HepG2 (cell line): ENCODE measurements around the gene PTTG1. TPM values are rescaled to one million over a fixed set of nuclear protein-coding genes. Genes with fewer than 3 reads are reported as not detected.

ENCODE experiments used
- ARNTL ChIP-seq: sonication (generic); formaldehyde crosslinking; IDR thresholded peaks from 2 replicates; pipeline ENCODE4 v1.4.0; 2020; ENCODE audit warnings: mild to moderate bottlenecking, missing genetic modification reagents
- ATF2 ChIP-seq: sonication (generic); formaldehyde crosslinking; IDR thresholded peaks from 2 replicates; pipeline ENCODE4 v1.4.0; 2020; ENCODE audit warnings: missing genetic modification reagents
- ATF7 ChIP-seq, 2 experiments: fragments of 450-650 bp in 1 of 2; sonication (generic) in 1 of 2; formaldehyde crosslinking in 1 of 2; IDR thresholded peaks; 2 replicates each; pipeline versions ENCODE4 v1.4.0 to v1.6.1; 2016 to 2020; ENCODE audit warnings: antibody characterized with exemption in 1 of 2, mild to moderate bottlenecking in 1 of 2, missing genetic modification reagents in 1 of 2
- CAMTA2 ChIP-seq: sonication (generic); formaldehyde crosslinking; IDR thresholded peaks from 2 replicates; pipeline ENCODE4 v1.4.0; 2020; ENCODE audit warnings: mild to moderate bottlenecking, missing genetic modification reagents, borderline replicate concordance
- FLYWCH1 ChIP-seq: sonication (generic); formaldehyde crosslinking; IDR thresholded peaks from 2 replicates; pipeline ENCODE4 v1.8.1; 2023; ENCODE audit warnings: mild to moderate bottlenecking, missing genetic modification reagents
- MEIS1 ChIP-seq: sonication (generic); formaldehyde crosslinking; IDR thresholded peaks from 2 replicates; pipeline ENCODE4 v1.9.0; 2021; ENCODE audit warnings: mild to moderate bottlenecking, missing genetic modification reagents, moderate library complexity, borderline replicate concordance
- MTF1 ChIP-seq: sonication (generic); formaldehyde crosslinking; IDR thresholded peaks from 2 replicates; pipeline ENCODE4 v1.5.0; 2020; ENCODE audit warnings: missing genetic modification reagents
- PRDM10 ChIP-seq: sonication (generic); formaldehyde crosslinking; IDR thresholded peaks from 2 replicates; pipeline ENCODE4 v1.4.0; 2020; ENCODE audit warnings: low read depth, missing genetic modification reagents
- RERE ChIP-seq: IDR thresholded peaks from 2 replicates; pipeline ENCODE4 v1.6.1; 2016; ENCODE audit warnings: low read depth, missing genetic modification reagents, missing compliant biosample characterization
- TARDBP ChIP-seq: sonication (generic); formaldehyde crosslinking; IDR thresholded peaks from 2 replicates; pipeline ENCODE4 v1.8.0; 2022; ENCODE audit warnings: mild to moderate bottlenecking, missing genetic modification reagents
- WIZ ChIP-seq: sonication (generic); formaldehyde crosslinking; IDR thresholded peaks from 2 replicates; pipeline ENCODE4 v1.5.1; 2020; ENCODE audit warnings: mild to moderate bottlenecking, missing genetic modification reagents
- ZBTB4 ChIP-seq: sonication (generic); formaldehyde crosslinking; IDR thresholded peaks from 2 replicates; pipeline ENCODE4 v1.4.0; 2020; ENCODE audit warnings: missing genetic modification reagents, mild to moderate bottlenecking, borderline replicate concordance
- ZNF383 ChIP-seq: sonication (generic); formaldehyde crosslinking; IDR thresholded peaks from 2 replicates; pipeline ENCODE4 v1.4.0; 2020; ENCODE audit warnings: missing genetic modification reagents, mild to moderate bottlenecking, borderline replicate concordance
- ZNF75D ChIP-seq: sonication (generic); formaldehyde crosslinking; IDR thresholded peaks from 2 replicates; pipeline ENCODE4 v1.8.1; 2023; ENCODE audit warnings: missing genetic modification reagents, mild to moderate bottlenecking, borderline replicate concordance
- ZSCAN12 ChIP-seq: sonication (generic); formaldehyde crosslinking; IDR thresholded peaks from 2 replicates; pipeline ENCODE4 v1.9.0; 2021; ENCODE audit warnings: mild to moderate bottlenecking, missing genetic modification reagents
- polyA plus RNA-seq, 8 experiments: library from polyadenylated mRNA; depleted of rRNA in 3 of 8; stranded (reverse) in 7 of 8; unstranded in 1 of 8; fragments of >200 nt; fragmentation: Illumina TruSeq in 4 of 8; extraction: Trizol in 4 of 8; gene quantifications; 2 replicates each; pipeline versions ENCODE4 v1.2.1 to v1.2.3, GENCODE V29; 2011 to 2016; ENCODE audit warnings: low read depth in 4 of 8, missing spikeins in 1 of 8, mixed read lengths in 1 of 8; ENCODE audit not compliant: insufficient read depth in 1 of 8
- total RNA-seq, 5 experiments: library from RNA; depleted of rRNA; stranded (reverse); fragments of >200 nt; fragmentation: Illumina TruSeq; extraction: Trizol; gene quantifications; 2 replicates each; pipeline ENCODE4 v1.2.3, GENCODE V29; 2016; ENCODE audit warnings: low read depth in 1 of 5

Gene PTTG1
- total and polyA plus RNA-seq, 2 of the 13 experiments (the other 11 are each of a cell fraction or from before 2014, with no cell fraction given), result 102 to 161 TPM

- TF ChIP-seq ZNF75D, result no peak
- TF ChIP-seq WIZ (CRISPR knock-in tag), result 0 out of 2 replicates have a peak, but pooled peaks have one; percentile 43
- peak; percentile 55 for TF ChIP-seq ARNTL
- TF ChIP-seq TARDBP (CRISPR knock-in tag), result peak; percentile 86
- no peak for TF ChIP-seq ATF7 (IDR thresholded peaks at IDR 0.05)
- TF ChIP-seq ATF7 (CRISPR knock-in tag; IDR thresholded peaks at IDR 0.05), result no peak
- TF ChIP-seq PRDM10 (CRISPR knock-in tag), result peak; percentile 83
- no peak for TF ChIP-seq ZSCAN12 (CRISPR knock-in tag)
- TF ChIP-seq MEIS1 (CRISPR knock-in tag), result peak; percentile 40; the same call in 1 of the 2 replicates
- no peak for TF ChIP-seq CAMTA2 (CRISPR knock-in tag)
- no peak for TF ChIP-seq ZNF383 (CRISPR knock-in tag)
- no peak for TF ChIP-seq ZBTB4
- no peak for TF ChIP-seq ATF2 (CRISPR knock-in tag)
- peak; percentile 79 for TF ChIP-seq RERE (CRISPR knock-in tag)
- no peak for TF ChIP-seq FLYWCH1 (CRISPR knock-in tag)
- TF ChIP-seq MTF1 (CRISPR knock-in tag), result no peak
These were observed 54.3 kb downstream of the PTTG1 start (continued) for GRCh38 chr5:160475864-160476438.
